NCI-H526 treated with DMSO at 0.1 percent for 48 hours (cell line): ENCODE results near the gene LANCL3.
"Not testable (repeated sequence)": the region's sequence is repeated elsewhere in the genome, so short reads cannot be mapped to it uniquely, and the experiment has no call there.

Experiments used
- DNase-seq: peaks from one replicate; lab custom pipeline; 2025; lab: John Stamatoyannopoulos, UW

The LANCL3 gene

GRCh38 chrX:37627602-37628001 is 56.1 kb downstream of the LANCL3 start:
- no peak for DNase-seq

- DNase-seq = no peak
Observed at GRCh38 chrX:37638047-37638446, 66.6 kb downstream of the LANCL3 start.

DNA sequence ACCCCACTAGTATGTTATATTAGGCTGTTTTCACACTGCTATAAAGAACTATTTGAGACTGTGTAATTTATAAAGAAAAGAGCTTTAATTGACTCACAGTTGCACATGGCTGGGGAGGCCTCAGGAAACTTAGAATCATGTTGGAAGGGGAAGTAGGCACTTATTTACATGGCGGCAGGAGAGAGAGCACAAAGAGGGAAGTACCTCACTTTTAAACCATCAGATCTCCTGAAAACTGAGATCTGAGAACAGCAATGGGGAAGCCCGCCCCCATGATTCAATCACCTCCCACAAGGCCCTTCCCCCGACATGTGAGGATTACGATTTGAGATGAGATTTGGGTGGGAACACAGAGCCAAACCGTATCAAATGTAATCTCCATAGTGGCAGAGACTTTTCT is 68.7 kb downstream of the LANCL3 start:
- DNase-seq = no peak

DNA sequence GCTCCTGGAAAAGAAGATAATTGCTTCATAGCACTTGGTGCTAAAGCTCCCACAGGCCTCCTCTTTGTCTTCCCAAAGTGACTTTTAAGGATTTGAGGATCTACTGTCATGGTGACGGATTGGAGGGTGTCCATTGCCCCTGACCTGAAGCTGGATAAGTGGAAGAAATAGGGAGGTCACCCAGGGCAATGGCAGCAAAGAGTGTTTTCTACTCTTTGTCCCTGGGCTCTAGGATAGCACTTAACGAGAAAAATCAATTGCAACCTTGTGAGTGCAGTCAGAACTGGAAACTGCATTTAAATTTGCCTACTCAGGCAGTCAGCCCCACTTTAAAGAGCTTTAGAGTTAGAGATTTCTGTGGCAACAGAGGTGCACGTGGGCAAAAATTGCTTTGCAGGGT is 70.4 kb downstream of the LANCL3 start:
- no peak for DNase-seq

DNA sequence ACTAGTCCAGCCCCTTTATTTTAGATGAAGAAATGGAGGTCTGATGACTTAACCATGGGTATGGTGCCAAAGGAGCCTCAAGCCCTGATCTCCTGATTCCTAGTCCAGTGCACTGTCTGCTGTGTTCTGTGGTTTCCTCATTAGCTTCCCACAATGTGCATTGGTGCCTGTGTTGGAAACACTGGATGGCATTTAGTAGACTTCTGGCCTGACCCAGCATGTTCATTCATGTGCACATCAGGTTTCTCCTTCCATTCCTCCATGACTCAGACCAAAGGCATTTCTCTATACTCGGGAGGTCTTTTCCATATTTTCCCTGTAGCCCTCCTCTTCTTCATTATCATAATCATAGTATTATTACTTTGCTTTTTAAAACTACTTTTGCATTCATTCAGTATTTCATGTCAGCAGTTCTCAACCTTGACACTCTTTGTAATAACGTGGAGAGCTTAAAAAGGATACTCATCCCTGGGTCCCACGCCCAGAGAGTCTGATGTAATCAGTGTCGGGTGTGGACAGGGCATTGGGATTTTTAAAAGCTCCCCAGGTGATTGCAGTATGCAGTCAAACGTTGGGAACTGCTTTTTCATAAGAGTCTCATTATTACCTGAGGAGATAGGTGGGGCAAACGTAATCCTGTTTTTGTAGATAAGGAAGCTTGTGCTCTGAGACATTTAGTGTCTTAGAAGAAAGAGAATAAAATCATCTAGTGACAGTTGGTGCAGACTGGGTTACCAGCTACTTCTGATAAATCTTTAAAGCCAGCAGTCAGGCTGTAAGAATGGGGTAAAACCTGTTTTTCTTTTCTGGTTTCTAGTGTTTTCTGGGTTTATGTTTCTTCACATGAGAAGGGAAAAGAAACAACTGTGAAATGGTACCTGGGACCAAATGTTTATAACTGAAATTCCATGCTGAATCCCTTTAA is 73.2 kb downstream of the LANCL3 start:
- peak; percentile 40 for DNase-seq

DNA sequence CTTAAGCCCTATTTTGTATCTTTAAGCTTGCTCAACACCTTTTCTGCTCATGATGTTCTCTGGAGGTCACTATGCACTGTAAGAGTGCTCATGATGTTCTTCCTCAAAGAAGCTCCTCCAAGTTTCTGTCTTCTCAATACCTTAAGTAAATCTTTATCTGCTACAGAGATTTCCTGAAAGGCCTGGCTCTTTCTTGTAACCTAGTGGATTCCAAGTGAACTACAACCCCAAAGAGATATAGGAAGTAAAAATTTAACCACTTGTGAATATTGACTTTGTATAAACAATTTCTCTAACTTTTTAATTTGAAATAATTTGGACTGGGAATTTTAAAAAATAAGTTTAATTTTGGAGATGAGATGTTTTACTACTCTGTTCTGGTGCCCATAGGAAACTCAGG is 74.8 kb downstream of the LANCL3 start:
- DNase-seq = no peak

DNA sequence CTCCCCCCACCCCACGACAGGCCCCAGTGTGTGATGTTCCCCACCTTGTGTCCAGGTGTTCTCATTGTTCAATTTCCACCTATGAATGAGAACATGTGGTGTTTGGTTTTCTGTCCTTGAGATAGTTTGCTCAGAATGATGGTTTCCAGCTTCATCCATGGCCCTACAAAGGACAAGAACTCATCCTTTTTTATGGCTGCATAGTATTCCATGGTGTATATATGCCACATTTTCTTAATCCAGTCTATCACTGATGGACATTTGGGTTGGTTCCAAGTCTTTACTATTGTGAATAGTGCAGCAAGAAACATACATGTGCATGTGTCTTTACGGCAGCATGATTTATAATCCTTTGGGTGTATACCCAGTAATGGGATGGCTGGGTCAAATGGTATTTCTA is 79.4 kb downstream of the LANCL3 start:
- not testable (repeated sequence) for DNase-seq

DNA sequence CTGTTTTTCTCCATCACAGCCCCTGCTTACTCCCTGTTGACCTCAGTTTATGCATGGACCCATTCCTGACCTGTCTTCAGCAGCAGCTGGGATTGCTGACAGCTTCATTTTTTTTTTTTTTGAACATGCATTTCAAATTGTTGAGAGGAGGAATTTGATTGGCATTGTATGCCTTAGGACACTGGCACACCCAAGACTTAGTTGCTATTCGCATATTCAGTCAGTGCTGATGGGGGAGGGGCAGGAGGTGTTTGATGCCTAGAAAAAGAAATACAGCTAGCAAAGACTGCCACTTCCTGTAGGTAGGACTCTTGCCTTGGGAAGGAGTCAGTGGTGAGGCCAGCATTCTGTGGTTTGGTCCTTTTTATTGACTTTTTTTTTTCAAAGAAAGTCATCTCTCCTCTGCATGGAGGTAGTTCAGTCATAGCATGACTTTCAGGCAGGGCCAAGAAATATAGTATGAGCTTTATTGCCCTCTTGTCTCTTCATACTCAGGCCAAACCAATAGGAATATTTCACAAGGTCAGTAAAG is 80.5 kb downstream of the LANCL3 start:
- DNase-seq = no peak

DNA sequence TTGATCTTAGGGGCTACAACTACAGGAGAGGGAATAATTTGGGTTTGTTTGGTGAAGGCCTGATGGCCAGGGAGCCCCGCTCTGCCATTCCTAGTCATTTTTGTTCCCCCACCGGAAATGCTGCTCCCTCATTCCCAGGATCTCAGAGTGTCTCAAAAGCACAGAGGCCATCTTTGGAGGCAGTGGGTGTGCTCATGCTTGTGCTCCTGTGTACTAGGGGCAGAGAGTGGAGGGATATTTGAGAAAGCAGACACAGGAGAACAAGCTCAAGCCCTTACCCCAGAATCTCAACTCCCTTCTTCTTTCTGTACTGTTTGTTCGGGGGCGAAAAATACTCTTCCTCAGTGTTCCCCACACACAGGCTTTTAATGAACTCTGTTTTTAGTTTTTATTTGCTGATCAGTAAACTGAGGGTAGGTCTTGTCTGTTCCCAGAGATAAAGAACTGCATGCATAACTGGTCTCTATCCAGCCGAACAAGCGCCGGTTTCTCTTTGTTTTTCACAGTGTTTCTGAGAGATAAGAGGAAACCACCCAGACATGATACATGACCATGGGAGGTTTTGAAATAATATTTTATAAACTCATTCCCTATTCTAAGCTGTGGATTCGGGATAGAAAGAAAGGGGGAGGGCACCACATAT is 81.2 kb downstream of the LANCL3 start:
- DNase-seq = no peak

- no peak for DNase-seq
Observed at GRCh38 chrX:37653397-37654085, 82.1 kb downstream of the LANCL3 start.

DNA sequence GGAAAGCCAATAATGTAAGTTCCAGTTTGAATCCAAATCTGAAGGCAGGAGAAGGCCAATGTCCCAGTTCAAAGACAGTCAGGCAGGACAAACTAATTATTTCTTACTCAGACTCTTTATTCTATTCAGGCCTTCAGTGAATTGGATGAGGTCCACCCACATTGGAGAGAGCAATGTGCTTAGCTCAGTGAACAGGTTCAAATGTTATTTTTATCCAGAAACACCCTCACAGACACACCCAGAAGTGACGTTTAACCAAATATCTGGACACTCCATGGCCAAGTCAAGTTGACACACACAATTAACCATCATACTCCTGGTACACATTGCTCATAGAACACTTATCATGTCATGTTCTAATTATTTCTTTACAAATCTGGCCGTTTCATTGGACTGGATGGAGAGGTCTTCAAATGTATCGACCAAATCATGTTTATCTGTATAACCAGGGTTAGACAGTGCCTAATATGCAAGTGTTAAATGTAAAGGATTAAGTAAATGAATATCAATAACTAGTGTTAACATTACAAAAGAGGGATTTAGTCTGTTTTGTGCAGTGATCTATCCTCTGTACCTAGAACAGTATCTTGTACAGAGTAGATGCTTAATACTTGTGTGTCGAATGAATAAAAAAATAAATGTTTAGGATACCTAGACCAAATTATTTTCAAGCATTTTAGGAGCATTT is 87.0 kb downstream of the LANCL3 start:
- DNase-seq = no peak

DNA sequence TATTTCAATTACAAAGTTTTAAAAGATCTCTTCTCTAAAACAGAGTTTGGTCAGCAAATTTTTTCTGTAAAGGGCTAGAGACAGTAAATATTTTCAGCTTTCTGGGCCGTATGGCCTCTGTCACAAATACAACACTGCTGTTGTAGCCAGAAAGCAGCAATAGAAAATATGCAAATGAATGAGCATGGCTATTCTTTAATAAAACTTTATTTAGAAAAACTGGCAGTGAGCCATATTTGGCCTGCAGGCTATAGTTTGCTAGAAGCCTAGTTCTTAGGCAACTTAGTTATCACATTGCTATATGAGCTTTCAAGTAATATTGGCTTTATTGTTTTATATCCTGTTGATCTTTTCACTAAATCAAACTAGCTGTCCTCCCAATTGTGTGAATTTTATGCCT is 87.6 kb downstream of the LANCL3 start:
- no peak for DNase-seq

DNA sequence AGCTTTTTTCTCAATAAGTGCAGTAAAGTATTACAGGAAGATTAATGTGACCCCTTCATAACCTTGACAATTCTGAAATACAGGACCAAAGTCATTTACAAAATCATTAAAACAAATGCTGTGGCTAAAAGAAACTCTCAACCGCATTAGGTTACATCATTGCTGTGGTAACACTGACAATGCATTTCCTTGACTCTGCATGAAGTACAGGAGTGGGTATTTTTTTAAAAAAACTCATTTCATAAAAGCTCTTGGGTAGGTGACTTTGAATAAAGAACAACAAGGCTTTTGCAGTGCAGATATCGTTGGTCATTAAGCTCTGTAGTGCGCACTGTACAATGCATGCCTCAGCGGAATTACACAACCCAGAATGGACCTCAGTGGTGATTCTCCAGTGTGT is 90.7 kb downstream of the LANCL3 start:
- DNase-seq = no peak

- no peak for DNase-seq
Observed at GRCh38 chrX:37666516-37666915, 95.1 kb downstream of the LANCL3 start.

DNA sequence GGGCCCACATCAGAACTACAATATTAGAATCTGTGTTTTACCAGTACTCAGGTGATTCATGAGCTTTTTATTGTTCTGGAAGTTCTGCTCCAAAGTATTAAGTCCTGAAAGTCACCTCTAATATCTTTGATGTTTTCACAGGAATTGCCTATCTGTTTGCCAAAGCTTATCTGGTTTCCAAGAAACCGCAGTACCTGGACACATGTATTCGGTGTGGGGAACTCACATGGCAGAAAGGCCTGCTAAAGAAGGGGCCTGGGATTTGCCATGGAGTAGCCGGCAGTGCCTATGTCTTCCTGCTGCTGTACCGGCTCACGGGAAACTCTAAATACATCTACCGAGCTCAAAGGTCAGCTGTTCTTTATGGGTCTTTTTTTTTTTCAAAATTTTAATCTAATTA is 95.7 kb downstream of the LANCL3 start:
- DNase-seq = no peak

- no peak for DNase-seq
Observed at GRCh38 chrX:37672563-37672962, 101.1 kb downstream of the LANCL3 start.

- DNase-seq = no peak
Observed at GRCh38 chrX:37676811-37677210, 105.3 kb downstream of the LANCL3 start.

GRCh38 chrX:37677243-37677642 is 105.8 kb downstream of the LANCL3 start:
- no peak for DNase-seq

GRCh38 chrX:37677765-37678164 is 106.3 kb downstream of the LANCL3 start:
- no peak for DNase-seq

- no peak for DNase-seq
Observed at GRCh38 chrX:37678574-37678973, 107.1 kb downstream of the LANCL3 start.

DNA sequence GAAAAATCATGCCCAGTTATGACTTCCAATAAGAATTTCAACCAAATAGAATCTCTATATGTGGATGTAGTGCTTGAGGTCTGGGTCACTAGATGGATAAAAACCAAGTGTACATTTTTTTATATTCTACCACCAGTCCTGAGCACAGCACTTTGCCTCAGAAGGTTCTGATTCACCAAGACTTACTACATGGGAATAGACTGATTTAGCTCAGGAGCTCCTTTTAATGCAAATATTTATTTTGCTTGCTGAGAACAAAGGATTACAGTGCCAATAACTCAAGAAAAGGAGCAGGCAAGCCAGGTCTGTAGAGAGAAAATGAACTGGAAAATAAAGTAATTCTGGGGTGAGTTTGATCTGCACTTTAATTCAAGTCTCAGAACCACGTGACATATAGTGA is 107.8 kb downstream of the LANCL3 start:
- DNase-seq = peak; percentile 19

DNA sequence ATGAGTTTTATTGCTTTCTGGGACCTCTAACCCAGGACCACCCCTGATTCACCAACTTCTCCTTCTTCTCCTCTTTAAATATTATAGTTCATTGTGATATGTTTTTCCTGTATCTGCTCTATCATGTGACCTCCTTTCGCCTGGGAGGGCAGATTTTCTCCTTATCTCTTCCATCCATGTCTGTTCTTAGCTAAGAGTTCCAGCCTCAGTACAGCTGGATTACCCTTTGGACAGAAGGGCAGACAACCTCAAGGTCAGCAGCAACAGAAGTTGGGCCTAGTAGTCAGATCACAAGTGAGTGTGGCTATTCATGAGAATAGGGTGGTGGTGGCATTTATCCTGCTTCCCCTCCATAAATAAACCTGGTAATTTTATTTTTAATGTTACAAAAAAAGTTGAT is 108.4 kb downstream of the LANCL3 start:
- no peak for DNase-seq
